H9 (cell line): Measurements from ENCODE around the gene CACNA1A. TPM values are rescaled to one million over a fixed set of nuclear protein-coding genes. Genes with fewer than 3 reads are reported as not detected.

Experiments
- DNase-seq: peaks from one replicate; pipeline ENCODE4 v3.0.0-alpha.2; 2017
- H2AFZ ChIP-seq: one replicate; pipeline ENCODE4 v1.6.1; 2013; ENCODE audit warnings: mild to moderate bottlenecking, low read length, control low read depth, moderate library complexity
- H2AK5ac ChIP-seq: 2 replicates; pipeline ENCODE4 v1.6.1; 2013; ENCODE audit warnings: low read length, control low read depth, mixed read lengths; ENCODE audit not compliant: insufficient read length
- H2BK120ac ChIP-seq: one replicate; pipeline ENCODE4 v1.6.1; 2013; ENCODE audit warnings: low read depth, mild to moderate bottlenecking, low read length, control low read depth, inconsistent platforms; ENCODE audit not compliant: poor library complexity, severe bottlenecking
- H2BK12ac ChIP-seq: 2 replicates; pipeline ENCODE4 v1.6.1; 2013; ENCODE audit warnings: low read length, control low read depth, mixed read lengths, low read depth; ENCODE audit not compliant: insufficient read length
- H2BK15ac ChIP-seq: 2 replicates; pipeline ENCODE4 v1.6.1; 2013; ENCODE audit warnings: low read depth, low read length, control low read depth
- H2BK20ac ChIP-seq: one replicate; pipeline ENCODE4 v1.6.1; 2013; ENCODE audit warnings: low read depth, mild to moderate bottlenecking, low read length, control low read depth, inconsistent platforms; ENCODE audit not compliant: poor library complexity, severe bottlenecking
- H2BK5ac ChIP-seq: 2 replicates; pipeline ENCODE4 v1.6.1; 2013; ENCODE audit warnings: low read length, control low read depth, mixed read lengths; ENCODE audit not compliant: insufficient read length
- H3K14ac ChIP-seq: 2 replicates; pipeline ENCODE4 v1.6.1; 2013; ENCODE audit warnings: low read length, control low read depth; ENCODE audit not compliant: insufficient read depth
- H3K18ac ChIP-seq: 2 replicates; pipeline ENCODE4 v1.6.1; 2013; ENCODE audit warnings: low read depth, mild to moderate bottlenecking, mixed read lengths, low read length, control low read depth; ENCODE audit not compliant: insufficient read length
- H3K23ac ChIP-seq: 2 replicates; pipeline ENCODE4 v1.6.1; 2013; ENCODE audit warnings: low read length, control low read depth, mixed read lengths, low read depth; ENCODE audit not compliant: insufficient read length
- H3K23me2 ChIP-seq: 2 replicates; pipeline ENCODE4 v1.6.1; 2013; ENCODE audit warnings: low read depth, mild to moderate bottlenecking, mixed read lengths, low read length, control low read depth; ENCODE audit not compliant: insufficient read length, poor library complexity, severe bottlenecking
- H3K27ac ChIP-seq: 2 replicates; pipeline ENCODE4 v1.5.1; 2013; ENCODE audit warnings: low read length, control low read depth, mixed read lengths, low read depth; ENCODE audit not compliant: insufficient read length
- H3K27me3 ChIP-seq: 2 replicates; pipeline ENCODE4 v1.6.1; 2013; ENCODE audit warnings: low read length, control low read depth, inconsistent platforms; ENCODE audit not compliant: insufficient read depth
- H3K4ac ChIP-seq: 2 replicates; pipeline ENCODE4 v1.6.1; 2013; ENCODE audit warnings: low read depth, mild to moderate bottlenecking, control low read depth, inconsistent platforms, low read length, moderate library complexity
- H3K4me1 ChIP-seq: 2 replicates; pipeline ENCODE4 v1.6.1; 2013; ENCODE audit warnings: low read length, control low read depth, inconsistent platforms; ENCODE audit not compliant: insufficient read depth
- H3K4me2 ChIP-seq: 2 replicates; pipeline ENCODE4 v1.6.1; 2013; ENCODE audit warnings: low read length, control low read depth, mixed read lengths; ENCODE audit not compliant: insufficient read length, insufficient read depth
- H3K56ac ChIP-seq: 2 replicates; pipeline ENCODE4 v1.6.1; 2013; ENCODE audit warnings: low read depth, mild to moderate bottlenecking, mixed read lengths, low read length, control low read depth; ENCODE audit not compliant: insufficient read length
- H3K79me1 ChIP-seq: 2 replicates; pipeline ENCODE4 v1.6.1; 2013; ENCODE audit warnings: low read depth, mild to moderate bottlenecking, moderate library complexity, low read length, control low read depth, inconsistent platforms; ENCODE audit not compliant: insufficient read depth, poor library complexity, severe bottlenecking
- H3K79me2 ChIP-seq: 2 replicates; pipeline ENCODE4 v1.6.1; 2013; ENCODE audit warnings: low read length, control low read depth, inconsistent platforms; ENCODE audit not compliant: insufficient read depth
- H3K9ac ChIP-seq: 2 replicates; pipeline ENCODE4 v1.6.1; 2013; ENCODE audit warnings: low read length, control low read depth, mixed read lengths; ENCODE audit not compliant: insufficient read length; ENCODE audit errors: extremely low read depth
- H3K9me3 ChIP-seq: one replicate; pipeline ENCODE4 v1.6.1; 2013; ENCODE audit warnings: low read depth, low read length, inconsistent platforms; ENCODE audit not compliant: control insufficient read depth
- H3T11ph ChIP-seq: one replicate; pipeline ENCODE4 v1.6.1; 2013; ENCODE audit warnings: mild to moderate bottlenecking, low read length, control low read depth, inconsistent platforms
- H4K20me1 ChIP-seq: one replicate; pipeline ENCODE4 v1.6.1; 2013; ENCODE audit not compliant: control insufficient read depth, insufficient read length, insufficient read depth
- H4K5ac ChIP-seq: 2 replicates; pipeline ENCODE4 v1.6.1; 2013; ENCODE audit warnings: low read depth, mild to moderate bottlenecking, mixed read lengths, low read length, control low read depth; ENCODE audit not compliant: insufficient read length
- H4K8ac ChIP-seq: replicated peaks from 2 replicates; pipeline ENCODE4 v1.6.1; 2013; ENCODE audit warnings: low read length, control low read depth, mixed read lengths, low read depth; ENCODE audit not compliant: insufficient read length
- H4K91ac ChIP-seq: 2 replicates; pipeline ENCODE4 v1.6.1; 2013; ENCODE audit warnings: low read depth, mild to moderate bottlenecking, moderate library complexity, mixed read lengths, low read length, control low read depth; ENCODE audit not compliant: insufficient read length
- H3K27ac Mint-ChIP-seq, 3 experiments: 2 replicates in 2 of 3; 3 replicates in 1 of 3; pipeline ENCODE4 v1.8.0; 2020 to 2021; ENCODE audit warnings: mixed read lengths in 3 of 3, mild to moderate bottlenecking in 1 of 3, moderate library complexity in 1 of 3
- H3K27me3 Mint-ChIP-seq: 2 replicates; pipeline ENCODE4 v1.8.0; 2021; ENCODE audit warnings: low read depth, mild to moderate bottlenecking, moderate library complexity, mixed read lengths
- H3K36me3 Mint-ChIP-seq, 3 experiments: 2 replicates in 2 of 3; 3 replicates in 1 of 3; pipeline ENCODE4 v1.8.0; 2020 to 2021; ENCODE audit warnings: low read depth in 3 of 3, mixed read lengths in 3 of 3; ENCODE audit not compliant: insufficient read depth in 1 of 3
- H3K4me1 Mint-ChIP-seq, 2 experiments: 2 replicates each; pipeline ENCODE4 v1.8.0; 2020; ENCODE audit warnings: mixed read lengths in 2 of 2
- H3K4me3 Mint-ChIP-seq, 2 experiments: 2 replicates in 1 of 2; 3 replicates in 1 of 2; pipeline ENCODE4 v1.8.0; 2020 to 2021; ENCODE audit warnings: mild to moderate bottlenecking in 2 of 2, mixed read lengths in 2 of 2, moderate library complexity in 1 of 2
- H3K9me3 Mint-ChIP-seq, 2 experiments: 2 replicates in 1 of 2; 3 replicates in 1 of 2; pipeline ENCODE4 v1.8.0; 2020; ENCODE audit warnings: mild to moderate bottlenecking in 2 of 2, mixed read lengths in 2 of 2, moderate library complexity in 1 of 2
- CTCF ChIP-seq: fragments of 200-600 bp; sonication (generic); conservative IDR thresholded peaks from 3 replicates; pipeline ENCODE4 v1.8.0; 2021; ENCODE audit warnings: antibody characterized with exemption, mild to moderate bottlenecking
- WGBS: extraction: QIAGEN DNeasy Blood & Tissue Kit; methylation state at CpG from one replicate; pipeline ENCODE4 v1.1.7; 2013; ENCODE audit warnings: missing lambda C conversion rate, low lambda C conversion rate, mixed read lengths; ENCODE audit not compliant: insufficient read length; ENCODE audit errors: extremely low coverage; 5-methylcytosine and 5-hydroxymethylcytosine counted together
- total RNA-seq: library from RNA; stranded (reverse); gene quantifications from 2 replicates; pipeline ENCODE4 v1.2.1, GENCODE V29; 2021

Gene CACNA1A
- total RNA-seq, 1 experiment from 2014 or later = 8.0 TPM

GRCh38 chr19:13492128-13492527 is 14.2 kb downstream of the CACNA1A start:
- H2BK5ac ChIP-seq = no peak overlapping the region
- peaks cover 2% of the 10 kb centered on the region; the same call in 1 of the 2 replicates for H3K4me1 ChIP-seq
- Mint-ChIP-seq H3K9me3 (no peaks in the 10 kb centered on the region; a peak in 1 of 5 replicates), H3K27ac (0 out of 7 replicates have a peak overlapping the region, but pooled peaks of 1 of the 3 experiments have one; percentile 11), H3K4me3 (0 out of 5 replicates have a peak overlapping the region, but pooled peaks of 1 of the 2 experiments have one; percentile 11), H3K36me3 (peaks cover 0 to 12% (median 5%) of the 10 kb centered on the region in 3 experiments; a peak in 4 of 7 replicates), H3K27me3 (peaks cover under 1% of the 10 kb centered on the region), H3K4me1 (peaks cover 10 to 20% of the 10 kb centered on the region in 2 experiments)
- H2BK120ac ChIP-seq = no peak overlapping the region
- no peaks in the 10 kb centered on the region for H4K20me1 ChIP-seq
- no peak overlapping the region for H2BK15ac ChIP-seq
- H2BK12ac ChIP-seq = no peak overlapping the region
- no peak overlapping the region for H3K9ac ChIP-seq
- H3K23me2 ChIP-seq = no peaks in the 10 kb centered on the region
- WGBS = no CpG with 5 or more reads among the region's 3 CpGs
- no peak overlapping the region for H4K8ac ChIP-seq
- no peak overlapping the region for H2AFZ ChIP-seq
- no peak overlapping the region for H3K18ac ChIP-seq
- H2AK5ac ChIP-seq = no peak overlapping the region
- no peak overlapping the region; the same call in 1 of the 2 replicates for H3K14ac ChIP-seq
- H3K23ac ChIP-seq = no peak overlapping the region
- TF ChIP-seq CTCF = no peak
- no peaks in the 10 kb centered on the region for H3K79me2 ChIP-seq
- no peak overlapping the region for H3T11ph ChIP-seq
- H3K56ac ChIP-seq = no peak overlapping the region
- no peak overlapping the region for H4K91ac ChIP-seq
- no peak overlapping the region for H3K4ac ChIP-seq
- peak overlapping the region; percentile 8 for H3K4me2 ChIP-seq
- DNase-seq = no peak
- H4K5ac ChIP-seq = peak overlapping the region; percentile 10
- no peaks in the 10 kb centered on the region for H3K27me3 ChIP-seq
- no peaks in the 10 kb centered on the region for H3K79me1 ChIP-seq
- H2BK20ac ChIP-seq = no peak overlapping the region
- H3K27ac ChIP-seq = no peak overlapping the region
- H3K9me3 ChIP-seq = no peaks in the 10 kb centered on the region
